ENCODE results near the gene CD164.
"Not testable (repeated sequence)": the region's sequence is repeated elsewhere in the genome, so short reads cannot be mapped to it uniquely, and the experiment has no call there.

The CD164 gene

DNA sequence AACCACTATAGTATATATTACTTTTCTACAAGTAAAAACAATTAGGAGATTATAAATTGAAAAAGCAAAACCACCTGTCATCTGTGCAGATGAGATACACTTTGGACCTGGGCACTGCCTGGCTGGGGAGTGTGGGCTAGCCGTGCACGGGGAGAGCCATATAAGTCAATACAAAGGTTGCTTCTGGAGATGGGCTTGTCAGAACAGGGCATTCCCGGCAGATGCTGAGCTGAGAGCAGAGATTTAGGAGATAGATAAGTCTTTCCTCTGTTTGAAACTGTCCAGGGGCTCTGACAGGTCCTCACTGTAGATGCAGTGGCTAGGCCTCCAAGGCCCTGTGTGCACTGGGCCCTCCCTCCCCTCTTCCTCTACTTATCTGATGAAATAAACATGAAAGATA, 34.5 kb downstream of the CD164 start:
- no peak for DNase-seq
- intact Hi-C loops (cut with DNase I), result no loop called here

DNA sequence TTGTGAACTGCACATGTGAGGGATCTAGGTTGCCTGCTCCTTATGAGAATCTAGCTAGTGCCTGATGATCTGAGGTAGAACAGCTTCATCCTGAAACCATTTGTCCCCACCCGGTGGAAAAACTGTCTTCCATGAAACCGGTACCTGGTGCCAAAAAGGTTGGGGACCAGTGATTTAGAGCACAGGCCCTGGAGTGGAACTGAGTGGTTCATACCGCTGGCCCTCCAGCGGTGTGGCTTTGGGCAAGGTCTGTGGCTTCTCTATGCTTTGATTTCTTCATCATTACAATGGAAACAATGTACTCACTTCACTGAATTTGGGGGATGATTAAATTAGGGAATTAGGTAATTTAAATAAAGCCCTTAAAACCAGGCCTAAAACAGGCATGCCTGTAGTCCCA, 36.3 kb downstream of the CD164 start:
- no peak for DNase-seq
- intact Hi-C loops (cut with DNase I), result no loop called here

DNA sequence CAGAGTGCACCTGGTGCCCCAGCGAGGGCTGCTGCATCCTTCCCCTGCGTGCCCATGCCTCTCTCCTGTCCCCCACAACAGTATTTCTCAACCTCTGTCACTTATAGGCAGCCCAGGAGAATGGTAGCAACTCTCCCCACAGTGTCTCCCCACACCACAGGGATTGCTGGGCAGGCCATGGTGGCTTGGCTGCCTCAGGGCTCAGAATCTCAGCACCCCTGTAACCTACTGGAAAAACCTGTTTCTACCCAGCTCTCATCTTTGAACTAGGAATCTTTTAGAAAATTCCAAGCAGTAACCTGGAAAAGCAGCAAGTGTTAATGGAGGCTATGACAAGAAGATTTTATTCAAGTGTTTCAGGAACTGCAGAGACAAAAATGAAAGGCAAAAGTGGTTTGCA, 38.0 kb downstream of the CD164 start:
- intact Hi-C loops (cut with DNase I), result no loop called here
- no peak for DNase-seq

DNA sequence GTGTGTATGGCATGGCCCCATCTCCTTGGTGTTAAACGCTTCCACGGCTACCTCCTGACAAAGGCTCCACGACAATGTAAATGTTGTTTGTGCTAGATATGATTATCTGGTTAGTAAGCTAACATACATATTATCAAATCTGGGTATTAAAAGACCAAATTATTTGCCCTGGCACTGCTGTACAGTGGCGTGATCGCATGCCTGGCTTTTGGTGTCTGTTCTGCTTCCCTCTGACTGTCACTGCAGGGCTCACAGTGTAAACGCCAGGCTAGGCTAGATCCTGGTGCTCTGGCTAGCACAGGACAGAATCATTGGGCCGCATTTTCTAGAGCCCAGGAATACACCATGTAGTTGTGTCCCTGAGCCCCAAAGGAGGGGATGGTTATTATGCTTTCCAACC, 38.7 kb downstream of the CD164 start:
- intact Hi-C loops (cut with DNase I), result no loop called here
- no peak for DNase-seq

DNA sequence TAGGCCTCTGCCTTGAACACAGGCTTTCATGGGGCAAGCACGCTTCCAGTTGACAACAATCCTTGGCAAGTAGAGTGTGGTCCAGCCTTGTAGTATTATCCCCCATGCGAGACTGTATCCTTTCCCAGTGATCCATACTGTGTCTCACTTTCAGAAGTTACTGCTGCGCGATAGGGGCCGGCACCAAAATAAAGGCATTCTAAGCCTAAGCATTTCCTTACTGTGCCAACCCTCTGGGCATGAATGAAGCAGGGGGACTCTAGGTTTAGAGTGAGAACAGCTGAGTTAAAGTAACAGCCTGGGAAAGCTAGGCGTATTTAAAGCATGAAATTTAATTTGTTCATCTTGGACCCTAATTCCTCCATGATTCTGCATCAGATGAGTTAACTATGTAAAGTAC, 39.4 kb downstream of the CD164 start:
- DNase-seq, result no peak
- intact Hi-C loops (cut with DNase I), result no loop called here

DNA sequence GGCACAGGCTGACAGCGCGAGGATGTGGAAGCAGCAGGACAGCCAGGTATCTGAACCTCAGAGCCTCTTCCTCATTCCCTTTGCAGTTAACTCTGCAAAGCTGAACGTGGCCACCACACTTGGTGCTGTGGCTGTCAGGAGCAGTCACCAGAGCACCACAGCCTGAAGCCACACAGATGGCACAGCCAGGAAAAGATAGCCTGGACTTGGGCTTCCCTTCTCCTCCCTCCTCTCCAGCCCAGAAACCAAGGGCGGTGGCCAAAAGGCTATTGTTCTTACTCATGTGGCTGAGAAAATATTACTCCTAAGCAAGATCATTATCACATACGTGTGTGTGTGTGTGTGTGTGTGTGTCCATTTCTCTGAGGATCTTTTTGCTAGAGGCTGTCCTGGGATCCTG, 39.8 kb downstream of the CD164 start:
- DNase-seq, result no peak
- intact Hi-C loops (cut with DNase I), result no loop called here

DNA sequence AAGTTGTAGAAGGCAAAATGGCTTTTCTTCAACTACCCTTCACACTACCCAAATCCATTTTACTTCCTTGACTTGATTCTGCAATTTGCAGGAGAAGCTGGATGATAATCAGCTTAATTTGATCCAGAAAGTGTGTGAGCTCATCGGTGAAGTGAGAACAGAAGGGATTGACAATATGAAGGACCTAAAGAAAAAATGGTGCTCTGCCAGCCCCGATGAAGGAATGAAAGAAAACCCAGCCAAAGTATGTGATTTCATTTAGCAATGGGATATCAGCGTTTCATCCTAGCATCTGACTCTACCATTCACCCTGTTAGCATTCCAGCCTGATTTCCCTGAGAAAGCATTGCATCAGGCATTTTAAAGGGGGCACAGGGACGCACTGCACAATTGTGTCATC, 41.5 kb downstream of the CD164 start:
- intact Hi-C loops (cut with DNase I), result no loop called here
- DNase-seq, result no peak

DNA sequence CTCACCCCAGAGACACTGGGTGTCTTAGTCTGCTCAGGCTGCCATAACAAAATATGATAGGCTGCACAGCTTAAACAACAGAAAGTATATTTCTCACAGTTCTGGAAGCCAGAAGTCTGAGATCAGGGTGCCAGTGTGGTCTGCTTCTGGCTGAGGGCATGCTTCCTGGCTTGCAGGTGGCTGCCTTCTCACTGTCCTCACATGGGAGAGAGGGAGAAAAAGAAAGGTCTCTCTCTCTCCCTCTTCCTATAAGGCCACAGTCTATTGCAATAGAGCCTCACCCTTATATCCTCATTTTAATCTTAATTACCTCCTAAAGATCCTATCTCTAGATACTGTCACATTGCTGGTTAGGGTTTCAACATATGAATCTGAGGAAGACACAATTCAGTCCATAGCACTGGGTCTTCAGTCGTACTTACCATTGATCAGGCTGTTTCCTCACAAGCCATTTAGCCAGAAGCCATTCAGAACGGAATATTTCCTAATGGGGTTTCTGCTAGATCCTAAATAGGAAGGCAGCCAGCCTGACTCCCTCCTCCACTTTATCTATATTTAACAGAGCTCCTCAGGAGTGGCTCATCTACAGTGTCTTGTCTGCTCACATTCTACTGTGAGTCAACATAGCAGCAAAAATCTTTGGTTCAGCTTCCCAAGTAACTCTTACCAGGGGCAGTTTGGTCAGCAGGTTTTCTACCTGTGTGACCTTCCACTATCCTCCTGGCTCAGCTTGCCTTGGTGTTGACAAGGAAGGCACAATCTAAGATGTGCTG, 42.2 kb downstream of the CD164 start:
- intact Hi-C loops (cut with DNase I), result no loop called here
- DNase-seq, result no peak

DNA sequence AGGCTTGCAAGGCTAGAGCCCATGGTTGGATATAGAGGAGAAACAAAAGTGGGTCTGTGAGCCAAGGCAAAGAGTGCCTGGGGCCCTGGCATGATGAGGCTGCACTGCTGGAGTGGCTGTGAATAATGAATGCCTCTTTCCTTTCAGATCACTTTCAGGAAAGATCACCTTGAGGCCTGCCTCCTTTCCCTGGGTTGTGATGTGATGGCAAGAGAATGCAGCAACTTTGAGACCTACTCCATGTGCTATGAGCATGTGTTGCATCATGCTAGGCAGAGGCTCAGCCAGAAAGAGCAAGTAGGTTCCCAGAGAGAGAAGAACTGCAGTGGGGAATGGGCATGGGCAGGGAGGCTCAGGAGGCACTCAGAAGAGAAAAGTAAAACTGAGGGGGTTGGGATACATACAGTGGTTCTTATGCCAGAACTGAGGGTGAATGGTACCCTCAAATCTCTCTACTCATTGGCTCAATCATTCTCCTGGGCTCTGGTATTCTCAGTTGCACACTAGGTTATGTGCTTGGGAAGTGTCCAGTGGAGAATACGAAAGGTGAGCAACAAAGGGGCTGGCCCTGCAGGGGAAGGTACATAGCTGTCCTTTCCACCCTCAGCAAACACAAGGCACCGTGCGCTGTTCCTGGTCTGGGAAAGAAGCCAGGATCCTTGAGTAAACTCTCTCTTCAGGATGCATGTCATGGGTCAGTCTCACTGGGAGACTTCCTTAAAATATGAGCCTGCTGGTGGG, 45.9 kb downstream of the CD164 start:
- no peak for DNase-seq

DNA sequence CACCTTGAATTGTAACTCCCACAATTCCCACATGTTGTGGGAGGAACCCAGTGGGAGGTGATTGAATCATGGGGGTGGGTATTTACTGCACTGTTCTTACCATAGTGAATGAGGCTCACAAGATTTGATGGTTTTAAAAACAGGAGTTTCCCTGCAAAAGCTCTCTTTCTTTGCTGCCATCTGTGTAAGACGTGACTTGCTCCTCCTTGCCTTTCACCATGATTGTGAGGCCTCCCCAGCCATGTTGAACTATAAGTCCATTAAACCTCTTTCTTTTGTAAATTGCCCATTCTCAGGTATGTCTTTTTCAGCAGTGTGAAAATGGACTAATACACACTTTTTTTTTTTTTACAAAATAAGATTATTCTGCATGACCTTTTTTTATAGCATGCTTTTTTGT, 48.4 kb downstream of the CD164 start:
- intact Hi-C loops (cut with DNase I); DNase-seq: not testable (repeated sequence)

More for the DNA sequence above, 45.9 kb downstream of the CD164 start:
- intact Hi-C loops (cut with DNase I), result no loop called here

DNA sequence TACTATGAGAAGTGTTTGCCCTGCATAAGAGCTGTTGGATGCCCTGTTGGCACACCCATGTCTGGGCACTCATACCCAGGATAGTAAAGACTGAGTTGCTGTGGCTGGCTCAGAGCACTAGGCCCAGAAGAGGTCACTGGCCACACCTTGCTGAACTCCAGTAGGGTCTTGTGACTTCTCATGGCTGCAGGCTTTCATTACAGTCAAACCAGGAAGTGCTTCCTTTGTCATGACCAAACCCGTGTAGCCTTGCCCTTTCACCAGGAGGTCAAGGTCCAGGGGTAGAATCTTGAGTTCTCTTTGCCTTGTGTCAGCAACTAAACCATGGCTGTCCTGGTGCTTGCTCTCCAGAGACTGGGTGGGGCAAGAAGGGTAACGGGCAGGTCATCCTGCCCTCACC, 49.5 kb downstream of the CD164 start:
- intact Hi-C loops (cut with DNase I), result no loop called here

DNA sequence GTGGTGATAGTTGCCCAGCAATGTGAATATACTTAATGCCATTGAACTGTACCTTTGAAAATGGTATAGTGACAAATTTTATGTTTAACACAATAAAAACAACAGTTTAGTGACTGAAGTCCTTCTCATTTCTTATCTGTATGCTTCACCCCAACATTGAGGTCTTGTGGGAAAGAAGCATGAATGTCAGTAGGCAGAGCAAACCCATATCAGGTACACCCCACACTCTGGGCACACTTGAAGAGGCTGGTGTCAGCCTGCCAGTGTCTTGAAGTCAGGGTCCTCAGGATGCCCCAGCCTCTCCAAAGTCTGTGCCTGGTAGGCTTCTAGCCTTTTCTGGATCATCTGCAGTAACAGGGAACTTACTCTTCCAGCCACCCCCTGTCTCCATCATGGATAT, 51.2 kb downstream of the CD164 start:
- DNase-seq, result no peak
- intact Hi-C loops (cut with DNase I), result no loop called here

More for the DNA sequence above, 49.5 kb downstream of the CD164 start:
- DNase-seq, result no peak

DNA sequence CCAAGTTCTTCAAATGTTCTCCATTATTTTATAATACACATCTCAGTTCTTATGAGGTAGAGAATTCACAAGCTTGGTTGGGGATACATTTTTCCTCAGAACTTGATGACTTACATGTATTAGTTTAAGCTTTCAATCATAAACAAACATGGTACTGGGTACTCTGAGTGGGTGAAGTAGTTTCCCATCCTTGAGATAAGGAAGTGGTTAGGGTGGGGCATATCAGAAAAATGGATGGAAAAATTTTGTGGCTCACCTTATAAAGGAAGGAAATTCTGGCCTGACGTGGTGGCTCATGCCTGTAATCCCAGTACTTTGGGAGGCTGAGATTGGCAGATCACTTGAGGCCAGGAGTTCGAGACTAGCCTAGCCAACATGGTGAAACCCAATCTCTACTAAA, 52.0 kb downstream of the CD164 start:
- intact Hi-C loops (cut with DNase I), result no loop called here
- DNase-seq, result no peak

DNA sequence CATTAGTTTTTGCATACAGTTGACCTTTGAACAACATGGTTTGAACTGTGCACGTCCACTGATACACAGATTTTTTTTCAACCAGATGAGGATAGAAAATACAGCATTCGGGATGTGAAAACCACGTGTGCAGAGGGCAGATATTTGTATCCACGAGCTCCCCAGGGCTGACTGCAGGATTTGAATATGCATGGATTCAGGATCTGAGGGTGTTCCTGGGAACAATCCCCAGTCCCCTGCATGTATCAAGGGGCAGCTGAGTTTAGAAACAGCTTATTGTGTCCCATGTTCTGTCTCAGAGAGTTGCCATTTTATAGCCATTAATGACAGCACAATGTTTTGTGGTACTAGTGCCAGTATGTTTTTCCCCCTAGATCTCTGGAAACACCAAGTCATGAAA, 53.6 kb downstream of the CD164 start:
- intact Hi-C loops (cut with DNase I), result no loop called here

DNA sequence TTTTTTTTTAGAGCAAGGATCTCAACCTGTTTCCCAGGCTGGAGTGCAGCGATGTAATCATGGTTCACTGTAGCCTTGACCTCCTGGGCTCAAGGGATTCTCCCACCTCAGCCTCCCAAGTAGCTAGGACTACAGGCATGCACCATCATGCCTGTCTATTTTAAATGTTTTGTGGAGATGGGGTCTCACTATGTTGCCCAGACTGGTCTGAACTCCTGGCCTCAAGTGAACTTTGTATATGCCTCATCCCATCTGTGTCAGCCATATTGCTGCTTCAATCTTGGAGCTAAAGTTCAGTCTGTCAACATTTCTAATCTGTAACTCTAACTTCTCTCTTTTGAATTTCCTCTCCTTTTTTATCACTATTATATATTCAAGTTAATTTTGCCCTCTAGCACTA, 54.3 kb downstream of the CD164 start:
- intact Hi-C loops (cut with DNase I), result no loop called here
- DNase-seq, result no peak

More for the DNA sequence above, 53.6 kb downstream of the CD164 start:
- DNase-seq, result no peak

DNA sequence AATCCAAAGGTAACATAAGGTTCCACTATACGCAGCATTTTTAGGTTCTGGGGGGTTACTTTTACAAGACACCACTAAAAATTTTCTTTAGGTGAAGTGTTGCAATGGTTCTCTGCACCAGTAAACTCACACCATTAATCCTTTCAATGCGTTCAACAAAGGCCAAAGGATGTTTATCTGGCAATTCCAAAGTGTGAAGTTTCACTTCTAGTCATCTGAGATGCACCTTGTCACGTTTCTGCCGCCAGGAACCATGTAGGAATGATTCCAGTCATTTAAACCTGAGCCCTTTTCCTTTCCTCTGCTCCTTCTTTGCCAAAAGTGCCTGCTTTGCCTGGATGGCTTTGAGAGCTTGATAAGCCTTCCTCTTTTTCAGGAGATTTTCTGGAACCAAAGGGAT, 54.8 kb downstream of the CD164 start:
- no peak for DNase-seq
- intact Hi-C loops (cut with DNase I), result no loop called here

DNA sequence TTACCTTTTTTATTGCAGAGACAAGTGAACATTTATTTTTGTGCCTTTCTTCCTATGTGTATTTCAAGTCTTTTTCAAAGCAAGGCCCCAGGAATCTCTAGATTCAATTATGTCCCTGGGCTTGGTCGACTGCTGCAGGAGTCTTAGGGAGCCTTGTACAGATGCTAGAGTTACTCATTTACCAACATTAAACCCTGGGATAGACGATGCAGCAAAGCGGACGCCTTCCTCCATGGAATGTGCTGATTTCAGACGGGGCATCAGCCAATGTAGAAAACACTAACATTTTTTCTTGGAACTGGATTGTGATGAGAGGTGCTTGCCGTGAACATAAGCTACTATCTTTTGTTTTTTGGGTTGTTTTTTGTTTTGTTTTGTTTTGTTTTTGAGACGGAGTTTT, 55.9 kb downstream of the CD164 start:
- DNase-seq, result no peak

DNA sequence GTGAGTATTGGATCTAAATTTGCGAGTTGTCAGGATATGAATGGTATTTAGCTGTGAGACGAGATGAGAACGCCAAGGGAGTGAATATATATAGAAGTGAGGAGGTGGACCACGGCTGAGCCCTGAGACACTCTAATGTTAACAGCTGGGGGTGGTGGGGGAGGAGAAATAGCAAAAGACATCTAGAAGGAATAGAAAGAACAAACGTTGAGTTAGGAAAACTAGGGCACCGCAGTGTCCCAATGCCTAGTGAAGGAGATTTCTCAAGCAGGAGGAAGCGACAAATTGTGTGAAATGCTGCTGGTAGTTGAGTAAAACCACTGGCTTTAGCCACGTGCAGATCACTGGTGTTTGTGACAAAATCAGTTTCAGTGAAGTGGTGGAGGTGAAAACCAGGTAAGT, 56.9 kb downstream of the CD164 start:
- DNase-seq, result peak in 2 of 10 donors; percentile 19 to 30
- intact Hi-C loops (cut with DNase I), result no loop called here

More for the DNA sequence above, 55.9 kb downstream of the CD164 start:
- intact Hi-C loops (cut with DNase I), result no loop called here

DNA sequence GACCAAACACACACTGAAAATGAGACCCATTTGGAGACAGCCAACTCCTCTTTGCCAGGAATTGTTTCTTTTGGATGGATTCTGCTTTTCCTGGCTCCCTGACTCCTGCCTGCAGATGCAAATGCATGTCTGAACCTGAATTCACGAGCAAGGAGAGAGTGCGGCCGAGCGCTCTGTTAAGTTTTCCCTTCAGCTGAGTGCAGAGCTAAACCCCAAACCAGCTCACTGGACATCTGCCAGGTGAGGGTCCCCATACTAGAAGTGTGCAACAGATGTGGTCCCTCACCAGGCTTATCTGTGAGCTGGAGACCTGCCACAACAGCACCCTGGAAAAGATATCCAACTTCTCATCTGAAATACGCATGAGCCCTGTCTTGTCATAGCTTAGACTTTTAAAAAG, 59.0 kb downstream of the CD164 start:
- intact Hi-C loops (cut with DNase I), result no loop called here
- no peak for DNase-seq

DNA sequence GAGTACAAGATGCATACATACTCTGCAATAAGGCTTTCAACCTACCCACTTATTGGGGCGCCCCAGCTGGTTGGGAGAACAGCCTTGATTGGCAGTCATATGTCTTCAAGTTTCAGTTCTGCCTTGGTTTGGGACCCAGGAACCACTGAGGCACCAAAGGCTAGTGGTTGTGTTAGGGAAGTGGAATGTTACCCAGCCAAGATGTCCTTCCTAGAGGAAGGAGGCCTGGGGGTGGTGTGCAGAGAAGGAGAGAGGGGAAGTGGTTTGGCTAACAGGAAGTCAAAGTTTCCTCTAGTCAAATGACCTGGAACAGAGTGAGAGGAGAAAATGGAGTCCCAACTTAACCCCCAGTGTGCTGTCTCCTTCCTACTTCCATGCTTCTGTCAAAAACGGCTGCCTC, 59.4 kb downstream of the CD164 start:
- no peak for DNase-seq
- intact Hi-C loops (cut with DNase I), result no loop called here

DNA sequence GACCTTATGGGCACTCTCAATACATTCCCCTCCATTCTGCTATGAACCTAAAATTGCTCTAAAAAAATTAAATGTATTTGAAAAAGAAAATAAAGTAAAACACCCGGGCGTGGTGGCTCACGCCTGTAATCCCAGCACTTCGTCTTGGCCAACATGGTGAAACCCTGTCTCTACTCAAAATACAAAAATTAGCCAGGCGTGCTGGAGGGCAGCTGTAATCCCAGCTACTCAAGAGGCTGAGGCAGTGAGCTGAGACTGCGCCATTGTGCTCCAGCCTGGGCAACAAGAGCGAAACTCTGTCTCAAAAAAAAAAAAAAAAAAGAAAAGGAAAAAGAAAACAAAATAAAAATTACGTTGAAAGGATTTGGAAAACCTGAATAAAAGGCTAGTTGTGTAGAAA, 60.5 kb downstream of the CD164 start:
- no peak for DNase-seq
- intact Hi-C loops (cut with DNase I), result no loop called here

DNA sequence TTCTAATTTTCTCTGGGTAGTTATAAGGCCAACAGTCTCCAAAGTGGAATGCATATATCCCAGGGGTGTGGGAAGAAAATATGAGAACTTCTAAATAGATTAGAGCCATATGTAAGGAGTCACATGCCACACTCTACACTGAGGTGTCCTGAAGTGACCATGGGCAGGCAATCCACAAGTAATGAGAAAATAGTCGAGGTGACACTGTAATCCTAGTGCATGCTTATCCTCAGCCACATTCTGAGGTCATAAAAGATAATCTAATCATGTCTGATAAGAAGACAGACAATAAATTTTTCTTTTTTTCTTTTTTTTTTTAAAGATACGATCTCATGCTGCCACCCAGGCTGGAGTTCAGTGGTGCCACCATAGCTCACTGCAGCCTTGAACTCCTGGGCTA, 62.2 kb downstream of the CD164 start:
- intact Hi-C loops (cut with DNase I), result no loop called here
- DNase-seq, result no peak

Measured in posterior cingulate gyrus (tissue), 11 donors.